GM19035 (cell line): ENCODE measurements around the gene ANXA8.
"Not testable (repeated sequence)": the region's sequence is repeated elsewhere in the genome, so short reads cannot be mapped to it uniquely, and the experiment has no call there.

Source experiments
- ATAC-seq: cut with Tn5 transposase; IDR thresholded peaks from one replicate; pipeline ENCODE4 v1.9.1; 2021; ENCODE audit not compliant: unreplicated experiment

ANXA8 gene, protein sequence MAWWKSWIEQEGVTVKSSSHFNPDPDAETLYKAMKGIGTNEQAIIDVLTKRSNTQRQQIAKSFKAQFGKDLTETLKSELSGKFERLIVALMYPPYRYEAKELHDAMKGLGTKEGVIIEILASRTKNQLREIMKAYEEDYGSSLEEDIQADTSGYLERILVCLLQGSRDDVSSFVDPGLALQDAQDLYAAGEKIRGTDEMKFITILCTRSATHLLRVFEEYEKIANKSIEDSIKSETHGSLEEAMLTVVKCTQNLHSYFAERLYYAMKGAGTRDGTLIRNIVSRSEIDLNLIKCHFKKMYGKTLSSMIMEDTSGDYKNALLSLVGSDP

DNA sequence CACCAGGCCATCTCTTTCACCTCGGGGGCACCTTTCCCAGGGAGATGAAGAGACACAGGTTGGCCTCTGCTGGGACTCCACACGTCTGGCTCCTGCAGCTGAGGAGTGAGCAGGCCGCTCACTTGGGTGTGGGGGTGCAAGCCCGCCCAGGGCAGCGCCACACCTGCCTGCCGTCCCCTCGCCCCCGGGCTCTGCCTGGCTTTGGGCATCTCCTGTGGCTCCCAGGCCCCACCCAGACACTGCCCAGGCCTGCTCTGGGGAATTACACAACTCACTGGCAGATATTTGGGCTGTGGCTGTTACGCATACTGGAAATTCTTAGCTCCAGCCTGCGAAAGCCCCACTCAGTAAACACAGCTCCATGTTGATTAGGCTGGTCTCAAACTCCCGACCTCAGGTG, at the start of gene ANXA8:
Gene ANXA8, minus strand, starts transcription at position 193 of the 400 bp plus-strand sequence. Its CDS starts 182 bp downstream, at position 11.
- ATAC-seq = not testable (repeated sequence)

DNA sequence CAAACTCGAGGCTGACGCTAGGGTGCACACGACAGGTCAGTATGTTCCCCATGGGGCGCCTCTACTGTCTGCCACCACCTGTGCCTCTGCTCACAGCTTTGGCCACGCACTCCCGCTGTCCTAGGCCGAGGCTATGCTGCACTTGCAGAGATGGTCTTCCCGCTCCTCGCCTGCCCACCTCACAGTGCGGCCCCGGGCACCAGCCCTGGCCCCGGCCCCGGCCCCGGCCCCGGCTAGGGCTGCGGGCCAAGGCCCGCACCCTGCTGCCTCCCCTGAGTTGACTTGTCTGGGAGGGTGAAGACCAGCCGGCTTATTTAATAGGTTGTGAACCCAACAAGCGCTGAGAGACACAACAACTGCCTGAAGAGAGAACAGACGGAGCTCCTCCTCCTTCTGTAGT, 39.6 kb upstream of the ANXA8 start, which contains the start of gene AGAP9:
Gene AGAP9, minus strand, starts transcription at position 164 of the 400 bp plus-strand sequence. Its CDS starts 112 bp downstream, at position 52.
- ATAC-seq = not testable (repeated sequence)

DNA sequence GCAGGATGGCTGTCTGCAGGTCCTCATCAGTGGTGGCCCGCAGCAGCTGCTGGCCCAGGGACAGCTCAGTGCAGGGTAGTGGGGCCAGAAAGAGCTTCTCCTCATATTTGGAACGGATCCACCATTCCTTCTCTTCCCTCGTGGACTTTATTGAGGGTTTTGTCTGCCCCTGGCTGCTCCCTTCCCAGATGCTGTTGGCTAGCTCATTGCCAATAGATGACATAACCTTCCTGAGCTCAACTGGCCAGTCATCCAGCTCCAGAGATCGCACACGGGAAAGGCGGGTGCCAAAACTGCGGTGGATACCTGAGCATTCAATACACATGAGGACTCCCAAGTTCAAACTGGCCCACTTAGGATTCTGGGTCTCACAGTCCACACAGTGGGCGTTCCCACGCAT, 18.4 kb upstream of the ANXA8 start:
- ATAC-seq = not testable (repeated sequence)

DNA sequence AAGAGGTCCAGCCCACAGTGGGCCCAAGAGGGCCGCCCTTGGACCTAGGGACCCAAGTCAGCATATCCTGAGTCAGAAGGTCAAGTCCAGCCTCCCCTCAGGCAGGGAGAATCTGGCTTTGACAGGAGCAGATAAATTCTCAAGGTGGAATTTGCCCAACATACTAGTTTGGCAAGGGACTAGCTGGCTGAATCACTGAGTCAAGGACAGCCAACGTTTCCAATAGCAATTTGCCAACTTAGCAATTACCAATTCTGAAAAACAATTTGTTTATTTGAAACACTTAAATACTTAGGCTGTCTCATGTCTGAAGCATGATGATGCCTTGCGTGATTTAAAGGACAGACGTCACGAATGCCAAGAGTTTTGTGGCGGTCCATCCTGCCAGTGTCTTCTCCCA, 10.3 kb upstream of the ANXA8 start:
- ATAC-seq = not testable (repeated sequence)

DNA sequence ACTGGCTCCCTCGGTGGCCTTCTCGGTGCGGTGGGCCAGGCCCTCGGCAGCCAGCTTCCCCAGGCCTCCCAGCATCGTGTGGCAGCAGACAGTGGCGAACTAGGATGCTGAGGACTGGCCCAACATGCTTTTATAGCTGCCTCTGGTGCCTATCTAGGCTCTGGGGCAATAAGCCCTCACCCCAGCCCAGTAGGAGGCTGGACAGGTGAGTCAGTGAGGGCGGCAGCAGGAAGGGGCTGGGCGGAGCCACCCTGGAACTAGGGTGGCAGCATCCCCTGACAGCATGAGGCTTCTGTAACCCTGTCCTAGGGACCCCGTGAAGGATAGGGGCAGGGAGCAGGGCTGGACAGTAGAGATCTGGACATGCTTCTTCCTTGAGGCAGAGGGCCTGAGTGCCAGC, 7.7 kb upstream of the ANXA8 start, which contains the start of gene FAM25G:
Gene FAM25G, minus strand, starts transcription at position 101 of the 400 bp plus-strand sequence. Its CDS starts 26 bp downstream, at position 75.
- ATAC-seq = not testable (repeated sequence)

DNA sequence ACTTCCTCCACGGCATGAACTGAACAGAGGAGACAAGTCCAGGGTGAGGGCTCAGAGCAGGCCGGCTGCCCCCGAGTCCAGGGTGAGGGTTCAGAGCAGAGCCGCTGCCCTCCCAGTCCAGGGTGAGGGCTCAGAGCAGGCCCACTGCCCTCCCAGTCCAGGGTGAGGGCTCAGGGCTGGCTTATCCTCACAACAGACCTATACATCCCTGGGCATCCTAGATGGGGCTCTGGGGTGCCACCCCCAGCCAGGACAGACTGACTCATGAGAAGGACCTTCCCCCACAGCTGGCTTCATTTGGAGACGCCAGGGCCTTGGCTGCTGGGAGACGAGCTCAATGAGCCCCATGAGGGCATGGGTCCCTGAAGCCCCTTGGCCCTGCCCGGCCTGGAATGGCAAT, 5.7 kb upstream of the ANXA8 start:
- not testable (repeated sequence) for ATAC-seq

DNA sequence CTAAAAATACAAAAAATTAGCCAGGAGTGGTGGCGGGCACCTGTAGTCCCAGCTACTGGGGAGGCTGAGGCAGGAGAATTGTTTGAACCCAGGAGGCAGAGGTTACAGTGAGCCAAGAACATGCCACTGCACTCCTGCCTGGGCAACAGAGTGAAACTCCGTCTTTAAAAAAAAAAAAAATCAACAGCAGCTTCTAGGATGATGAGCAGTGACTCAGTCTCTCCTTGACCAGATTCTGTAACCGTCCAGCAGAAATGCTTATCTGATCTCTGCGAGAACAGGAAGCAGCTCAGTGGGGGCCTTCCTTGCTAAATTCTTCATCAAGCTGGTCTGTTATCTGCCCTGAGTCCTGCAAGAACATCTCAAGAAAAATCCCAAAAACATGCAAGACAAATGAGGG, 2.0 kb upstream of the ANXA8 start:
- not testable (repeated sequence) for ATAC-seq

DNA sequence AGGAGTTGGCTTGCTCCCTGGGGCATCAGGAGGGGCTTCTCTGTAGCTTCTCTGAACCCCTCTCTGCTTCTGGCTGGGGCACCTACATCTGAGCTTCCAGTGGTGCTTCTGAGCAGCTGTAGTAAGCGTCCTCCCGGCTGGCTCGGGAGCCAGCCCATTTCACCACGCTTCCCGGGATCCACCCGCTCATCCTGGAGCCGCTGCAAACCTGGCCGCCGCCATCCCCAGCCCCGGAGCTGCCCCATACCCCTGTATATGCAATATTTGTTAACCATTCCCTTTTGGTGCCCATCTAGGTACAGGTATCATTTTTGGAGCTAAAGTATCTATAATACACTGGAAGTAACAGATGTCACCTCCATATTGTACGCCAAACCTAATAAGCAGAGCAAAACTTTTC, 871 bp upstream of the ANXA8 start:
- not testable (repeated sequence) for ATAC-seq

DNA sequence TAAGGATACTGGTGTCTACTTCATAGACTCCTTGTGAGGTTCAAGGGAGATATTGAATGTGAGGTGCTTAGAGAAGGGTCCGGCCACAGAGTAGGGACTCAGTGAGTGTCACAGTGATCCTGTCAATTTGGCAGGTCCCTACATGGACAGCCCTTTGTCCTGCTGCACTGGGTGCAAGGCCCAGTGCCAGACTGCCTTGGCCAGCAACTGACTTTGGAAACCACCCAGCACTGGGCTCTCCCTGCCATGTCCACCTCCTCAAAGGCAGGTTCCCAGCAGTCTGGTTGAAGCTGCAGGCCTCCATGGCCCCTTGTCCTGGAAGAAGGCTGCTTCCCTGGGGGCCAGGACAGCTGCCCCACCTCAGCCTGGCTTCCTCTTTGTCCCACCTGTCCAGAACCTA, 1.5 kb downstream of the ANXA8 start:
- ATAC-seq = not testable (repeated sequence)

DNA sequence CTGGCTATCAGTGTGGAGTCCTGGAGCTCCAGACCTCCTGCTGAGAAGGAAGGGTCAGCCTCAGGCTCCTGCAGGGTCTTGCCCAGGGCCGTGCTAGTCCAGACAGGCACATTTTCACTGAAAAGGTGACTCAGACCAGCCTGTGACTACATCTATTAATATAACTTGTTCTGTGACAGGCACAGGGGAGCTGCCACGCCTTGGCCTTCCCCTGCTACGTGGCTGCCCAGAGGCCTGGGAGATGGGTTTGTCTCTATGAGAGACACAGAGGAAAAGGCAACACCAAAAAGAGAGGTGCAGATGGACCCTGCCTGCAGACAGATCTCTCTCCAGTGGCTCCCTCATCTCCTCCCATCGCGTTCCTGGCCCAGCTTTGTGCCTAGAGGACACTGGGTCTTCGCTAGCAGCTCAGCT, 2.1 kb downstream of the ANXA8 start:
- ATAC-seq = not testable (repeated sequence)

DNA sequence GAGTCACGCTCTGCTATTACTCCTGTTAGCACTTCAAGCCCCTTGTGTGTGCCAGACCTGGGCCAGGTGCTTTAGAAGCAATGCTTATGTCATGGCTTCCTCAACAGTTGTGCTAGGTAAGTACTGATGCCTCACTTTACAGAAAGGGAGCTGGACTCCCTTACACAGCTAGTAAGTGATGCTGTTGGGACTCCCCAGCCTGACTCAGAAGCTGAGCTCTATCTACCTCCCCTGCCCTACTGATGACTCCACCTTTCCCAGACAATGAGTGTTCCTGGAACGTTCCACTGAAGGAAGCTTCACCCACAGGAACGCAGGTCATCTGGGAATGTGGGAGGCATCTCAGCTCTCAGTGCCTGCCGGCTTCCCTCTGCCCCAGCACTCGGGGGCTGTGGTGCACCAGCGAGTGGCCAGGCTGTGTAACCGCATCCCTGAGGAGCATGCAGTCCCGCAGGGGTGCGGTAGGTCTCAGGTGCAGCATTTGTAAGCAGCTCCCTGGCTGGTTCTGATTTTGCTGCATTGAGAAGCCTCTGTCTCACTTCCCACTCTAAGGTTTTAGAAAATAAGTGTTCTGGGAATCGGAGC, 2.6 kb downstream of the ANXA8 start:
- ATAC-seq = not testable (repeated sequence)

DNA sequence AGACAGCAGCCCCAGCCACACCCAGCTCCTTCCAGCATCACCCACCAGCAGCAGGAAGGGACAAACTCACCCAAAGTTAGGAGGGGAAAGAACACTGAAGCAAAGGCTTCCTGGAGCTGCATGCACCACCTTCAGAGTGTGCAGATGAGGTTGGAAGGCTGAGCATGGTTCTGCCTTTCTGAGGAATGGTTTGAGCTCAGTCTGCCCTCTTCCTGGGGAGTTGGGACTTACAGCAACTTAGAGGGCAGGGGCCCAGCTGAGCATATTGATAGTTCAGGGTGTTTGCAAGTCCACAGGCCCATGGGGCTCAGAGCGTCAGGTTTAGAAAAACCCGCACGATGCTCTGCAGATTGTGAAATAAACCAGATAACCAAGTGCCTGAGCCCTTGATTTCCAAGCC, 3.8 kb downstream of the ANXA8 start:
- not testable (repeated sequence) for ATAC-seq

DNA sequence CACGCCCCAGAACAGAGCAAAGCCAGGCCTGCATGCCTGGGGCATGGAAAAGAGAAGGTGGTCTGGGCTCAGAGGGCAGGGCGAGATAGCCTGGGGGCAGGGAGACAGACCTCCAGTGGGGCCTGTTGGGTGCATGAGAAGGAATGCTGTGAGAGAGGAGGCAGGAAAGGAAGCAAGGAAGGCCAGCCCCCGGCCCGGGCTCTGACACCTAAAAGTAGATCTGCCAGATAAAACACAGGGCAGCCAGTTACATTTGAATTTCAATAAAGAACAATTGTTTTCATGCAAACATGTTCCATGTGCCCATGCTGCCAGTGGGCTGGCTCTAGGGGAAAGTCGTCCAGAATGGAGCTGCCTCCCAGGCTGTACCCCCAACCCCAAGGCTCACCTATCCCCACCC, 5.8 kb downstream of the ANXA8 start:
- ATAC-seq = not testable (repeated sequence)

DNA sequence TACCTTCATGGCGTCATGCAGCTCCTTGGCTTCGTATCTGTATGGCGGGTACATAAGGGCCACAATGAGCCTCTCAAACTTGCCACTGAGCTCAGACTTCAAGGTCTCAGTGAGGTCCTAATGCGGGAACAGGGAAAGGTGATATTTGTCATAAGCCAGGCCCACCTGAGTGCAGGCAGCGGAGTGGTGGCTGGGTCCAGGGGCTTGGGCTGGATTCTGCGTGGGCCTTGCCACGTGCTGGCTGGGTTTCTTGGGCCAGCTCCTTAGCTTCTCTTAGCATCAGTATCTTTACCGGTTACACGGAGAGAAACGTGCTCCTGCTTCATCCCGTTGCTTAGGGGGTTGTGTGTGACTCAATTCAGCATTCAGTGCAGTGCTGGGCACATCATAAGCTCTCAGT, 6.8 kb downstream of the ANXA8 start:
- ATAC-seq = not testable (repeated sequence)

DNA sequence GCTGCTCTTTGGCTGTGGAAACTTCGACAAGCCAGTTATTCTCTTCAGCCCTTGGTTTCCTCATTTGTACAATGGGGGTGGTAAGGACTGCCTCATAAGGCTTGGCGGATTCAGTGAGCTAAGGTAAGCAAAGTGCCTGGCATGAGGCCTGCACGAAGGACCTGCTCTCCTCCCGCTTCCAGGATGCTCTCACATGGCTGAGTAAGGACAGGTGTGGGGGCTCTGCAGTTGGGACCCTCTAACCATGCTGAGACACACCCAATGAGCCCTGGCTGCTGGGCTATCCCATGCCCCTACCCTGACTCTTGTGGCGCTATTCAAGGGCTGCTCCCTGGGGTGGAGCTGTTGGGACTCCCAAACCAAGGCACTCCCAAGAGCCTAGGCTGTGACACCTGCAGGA, 8.8 kb downstream of the ANXA8 start:
- ATAC-seq = not testable (repeated sequence)

DNA sequence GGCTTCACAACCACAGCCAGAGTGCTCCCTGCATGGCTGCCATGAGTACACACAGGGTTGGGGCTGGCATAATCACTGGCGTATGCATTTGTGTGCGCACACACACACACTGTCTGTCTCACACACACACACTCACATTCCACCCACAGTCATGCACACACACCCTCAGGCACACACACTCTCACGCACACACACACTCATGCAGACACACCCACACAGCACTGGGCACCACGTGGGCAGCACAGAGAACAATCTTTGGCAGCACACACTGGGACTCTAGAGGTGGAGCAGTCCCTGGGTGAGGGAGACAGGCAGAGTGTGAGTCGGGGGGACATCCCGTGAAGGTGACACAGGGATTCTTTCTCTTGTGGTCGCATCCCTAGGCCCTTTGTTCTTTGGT, 10.4 kb downstream of the ANXA8 start:
- ATAC-seq = not testable (repeated sequence)

DNA sequence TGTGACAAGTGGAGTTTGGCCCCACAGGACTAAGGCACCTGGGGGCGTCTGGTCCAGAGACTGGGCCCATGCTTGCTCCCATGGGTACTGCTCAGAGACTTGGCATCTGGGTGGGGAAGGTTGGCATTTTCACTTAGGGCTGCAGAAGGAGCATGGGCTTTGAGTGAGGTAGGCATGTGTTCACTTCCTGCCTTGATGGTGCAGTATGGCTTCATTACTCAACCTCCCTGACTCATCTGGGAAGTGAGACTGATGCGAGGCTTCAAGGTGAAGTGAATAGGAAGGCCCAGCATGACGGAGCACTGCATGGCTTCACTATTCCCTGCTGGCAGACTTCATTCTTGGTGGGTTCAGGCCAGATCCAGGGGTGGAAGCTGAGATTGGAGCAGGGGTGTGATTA, 11.3 kb downstream of the ANXA8 start:
- ATAC-seq = not testable (repeated sequence)

DNA sequence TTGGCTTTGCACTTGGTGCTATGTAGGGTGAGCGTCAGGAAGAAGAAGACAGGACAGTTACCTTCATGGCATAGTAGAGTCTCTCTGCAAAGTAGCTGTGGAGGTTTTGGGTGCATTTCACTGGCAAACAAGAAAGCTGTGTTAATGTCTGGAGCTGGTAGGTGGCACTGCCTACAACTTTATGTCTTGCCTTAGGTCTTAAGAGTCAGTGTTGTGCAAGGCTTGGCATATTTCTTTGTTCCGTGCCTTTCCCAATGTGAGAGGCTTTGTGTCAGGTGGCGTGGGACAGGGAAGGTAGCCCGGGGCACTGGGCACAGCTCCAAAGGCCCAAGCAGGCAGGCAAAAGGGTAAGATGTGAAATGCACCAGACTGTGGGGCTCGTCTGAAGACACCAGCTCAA, 11.8 kb downstream of the ANXA8 start:
- ATAC-seq = not testable (repeated sequence)

DNA sequence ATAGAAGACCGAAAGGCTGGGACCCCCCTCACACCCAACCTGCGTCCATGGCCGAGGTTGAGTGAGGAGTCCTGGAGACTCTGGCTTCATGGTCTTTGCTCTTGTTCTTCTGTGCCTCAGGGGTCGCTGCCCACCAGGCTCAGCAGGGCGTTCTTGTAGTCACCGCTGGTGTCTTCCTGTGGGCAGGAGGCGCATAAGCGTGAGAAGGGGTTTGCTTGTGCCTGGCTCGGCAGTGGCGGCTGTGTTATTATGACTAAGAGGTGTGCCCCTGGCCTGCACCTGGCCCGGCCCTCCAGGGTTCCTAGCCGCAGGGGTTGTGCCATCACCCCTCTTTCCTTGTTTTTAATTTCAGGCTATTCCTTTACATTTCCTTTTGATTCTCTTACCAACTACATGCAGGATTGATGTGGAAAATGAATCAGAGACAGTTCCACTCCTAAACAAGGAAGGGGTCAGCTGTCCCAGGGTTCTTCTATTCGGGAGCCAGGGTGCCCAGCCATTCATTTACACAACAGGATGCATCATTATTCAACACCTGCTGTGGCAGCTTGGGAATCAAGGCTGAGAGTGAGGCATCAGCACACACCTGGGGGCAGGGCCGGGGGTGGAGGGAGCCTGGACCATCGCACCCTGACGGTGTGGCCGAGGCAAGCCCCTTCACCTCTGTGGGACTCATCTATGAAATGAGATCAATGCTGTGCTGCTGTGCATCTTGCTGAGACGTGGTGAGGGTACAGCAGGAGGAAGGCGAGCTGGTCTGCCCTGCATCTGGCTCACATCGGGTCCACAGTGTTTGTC, 15.0 kb downstream of the ANXA8 start:
- ATAC-seq = not testable (repeated sequence)

DNA sequence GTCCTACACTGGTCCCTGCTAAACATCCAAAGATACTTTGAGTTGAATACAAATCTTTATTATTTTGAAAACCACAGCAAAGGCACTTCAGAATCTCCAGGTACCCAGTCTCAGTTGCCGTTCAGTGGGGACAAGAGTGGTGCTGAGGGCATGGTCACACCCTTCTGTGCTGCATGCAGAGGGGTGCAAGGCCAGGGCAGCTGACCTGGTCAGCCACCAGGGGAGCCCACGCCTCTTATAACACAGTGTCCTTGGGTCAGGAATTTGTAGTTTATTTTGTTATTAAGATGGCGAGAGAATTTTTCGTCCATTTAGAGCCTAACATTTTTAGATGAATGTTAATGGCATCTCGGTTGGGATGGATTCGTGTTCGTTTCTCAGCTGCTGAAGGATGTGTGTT, 16.0 kb downstream of the ANXA8 start:
- not testable (repeated sequence) for ATAC-seq

DNA sequence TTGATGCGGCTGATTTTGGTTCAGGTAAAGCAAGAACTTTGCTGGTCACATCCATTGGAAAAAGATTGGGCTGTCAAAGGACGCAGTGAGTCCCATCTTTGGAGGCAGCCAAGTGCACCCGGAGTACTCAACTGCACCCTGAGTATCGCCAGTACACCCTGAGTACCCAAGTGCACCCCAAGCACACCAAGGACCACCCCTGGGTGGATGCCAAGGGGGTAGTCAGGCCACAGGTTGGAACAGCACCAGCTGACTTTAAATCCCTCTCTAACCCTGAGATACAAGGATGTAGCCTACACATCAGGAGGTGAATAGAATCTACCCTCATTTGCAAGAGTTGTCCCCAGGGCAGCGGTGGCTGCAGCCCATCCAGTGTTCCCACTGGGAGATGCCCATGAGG, 16.5 kb downstream of the ANXA8 start:
- ATAC-seq = not testable (repeated sequence)
